BLaER1 (cell line): ENCODE data around the gene WNT3A.

Experiments used
- H3K27ac ChIP-seq: shearing (Covaris generic); formaldehyde crosslinking; 2 replicates; pipeline ENCODE4 v1.8.1; 2022
- H3K27me3 ChIP-seq: shearing (Covaris generic); formaldehyde crosslinking; 2 replicates; pipeline ENCODE4 v1.8.1; 2022
- H3K36me3 ChIP-seq: shearing (Covaris generic); formaldehyde crosslinking; 2 replicates; pipeline ENCODE4 v1.8.1; 2022
- H3K4me1 ChIP-seq: shearing (Covaris generic); formaldehyde crosslinking; 2 replicates; pipeline ENCODE4 v1.8.1; 2022
- H3K4me2 ChIP-seq: shearing (Covaris generic); formaldehyde crosslinking; 2 replicates; pipeline ENCODE4 v1.8.1; 2022
- H3K4me3 ChIP-seq: shearing (Covaris generic); formaldehyde crosslinking; 2 replicates; pipeline ENCODE4 v1.8.1; 2022
- H3K9ac ChIP-seq: shearing (Covaris generic); formaldehyde crosslinking; 2 replicates; pipeline ENCODE4 v1.8.1; 2022
- H3K9me3 ChIP-seq: shearing (Covaris generic); formaldehyde crosslinking; 2 replicates; pipeline ENCODE4 v1.8.1; 2022
- H4K20me1 ChIP-seq: shearing (Covaris generic); formaldehyde crosslinking; 2 replicates; pipeline ENCODE4 v1.8.1; 2022
- Cebpa-rat ChIP-seq: shearing (Covaris generic); IDR thresholded peaks from 2 replicates; pipeline ENCODE4 v1.8.1; 2022

Gene WNT3A

DNA sequence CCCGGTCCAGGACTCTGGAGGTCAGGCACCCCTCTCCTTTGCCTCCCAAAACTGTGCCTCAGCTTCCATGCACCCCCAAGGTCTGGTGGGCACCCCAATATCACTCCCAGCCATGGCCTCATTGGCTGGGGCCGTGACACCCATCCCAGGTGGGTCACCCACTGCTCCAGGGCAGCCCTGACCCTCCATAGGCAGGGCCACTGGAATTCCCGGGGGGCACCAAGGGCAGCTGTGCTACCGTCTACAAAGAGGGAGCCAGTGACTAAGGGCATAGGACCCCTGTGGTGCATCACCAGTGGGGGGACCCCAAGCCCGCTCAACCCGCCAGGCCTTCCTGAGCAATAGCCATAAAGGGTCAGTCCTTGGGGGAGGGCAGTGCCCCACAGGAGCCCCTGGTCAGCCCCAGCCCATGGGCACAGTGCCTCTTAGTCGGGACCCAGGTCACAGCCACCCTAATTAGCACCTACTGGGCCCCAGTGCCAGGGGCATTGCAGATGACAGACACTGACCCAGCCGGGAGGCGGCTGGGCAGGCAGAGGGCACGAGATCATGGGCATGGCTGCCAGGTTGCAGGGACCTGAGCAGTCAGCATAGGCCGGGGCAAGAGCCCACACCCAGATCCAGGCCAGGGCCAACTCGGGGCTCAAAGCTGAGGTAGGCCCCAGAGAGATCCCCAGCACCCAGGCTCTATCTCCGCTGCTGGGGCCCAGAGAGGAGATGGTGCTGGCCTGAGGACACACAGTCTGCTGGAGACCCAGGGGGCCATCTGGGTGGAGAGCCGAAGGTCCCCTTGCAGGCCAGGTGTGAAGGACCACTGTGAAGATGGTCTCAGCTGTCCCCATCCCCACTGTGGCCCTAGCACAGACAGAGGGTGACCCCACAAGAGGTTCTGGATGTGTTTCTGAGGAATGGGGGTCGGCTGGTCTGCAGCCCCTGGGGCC lies 56.7 kb downstream of the WNT3A start:
- no peak overlapping the region for H3K9ac ChIP-seq
- no peak overlapping the region for H3K4me3 ChIP-seq
- H3K4me1 ChIP-seq: no peaks in the 10 kb centered on the region
- H3K36me3 ChIP-seq: no peaks in the 10 kb centered on the region
- no peak for TF ChIP-seq Cebpa-rat
- no peak overlapping the region for H3K27ac ChIP-seq
- H4K20me1 ChIP-seq: no peaks in the 10 kb centered on the region
- no peaks in the 10 kb centered on the region for H3K9me3 ChIP-seq
- H3K27me3 ChIP-seq: peaks cover 15% of the 10 kb centered on the region; the same call in 1 of the 2 replicates
- no peak overlapping the region for H3K4me2 ChIP-seq

DNA sequence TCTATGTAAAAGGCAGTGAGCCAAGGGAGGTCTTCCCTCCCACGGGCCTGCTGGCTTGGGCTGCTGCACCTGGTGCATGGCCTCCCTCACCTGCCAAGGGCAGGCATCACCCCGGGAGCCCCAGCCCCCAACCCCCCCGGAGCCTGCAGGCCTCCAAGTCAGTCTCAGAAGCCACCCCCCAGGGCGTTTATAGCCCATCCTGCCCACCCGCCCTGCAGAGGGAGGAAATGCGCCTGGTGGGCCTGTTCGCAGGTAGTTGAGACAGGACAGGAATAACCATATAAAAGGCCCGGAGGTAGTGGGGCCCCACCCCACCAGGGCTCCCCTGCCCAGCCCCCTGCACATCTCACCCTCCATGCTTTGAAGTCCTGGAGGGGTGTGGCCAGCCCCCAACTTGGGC lies 57.5 kb downstream of the WNT3A start:
- H3K9ac ChIP-seq: no peak overlapping the region
- no peak for TF ChIP-seq Cebpa-rat
- H3K4me1 ChIP-seq: no peaks in the 10 kb centered on the region
- H3K36me3 ChIP-seq: no peaks in the 10 kb centered on the region
- H3K9me3 ChIP-seq: no peaks in the 10 kb centered on the region
- H4K20me1 ChIP-seq: no peaks in the 10 kb centered on the region
- H3K4me2 ChIP-seq: no peak overlapping the region
- no peak overlapping the region for H3K4me3 ChIP-seq
- peaks cover 15% of the 10 kb centered on the region; the same call in 1 of the 2 replicates for H3K27me3 ChIP-seq
- no peak overlapping the region for H3K27ac ChIP-seq

DNA sequence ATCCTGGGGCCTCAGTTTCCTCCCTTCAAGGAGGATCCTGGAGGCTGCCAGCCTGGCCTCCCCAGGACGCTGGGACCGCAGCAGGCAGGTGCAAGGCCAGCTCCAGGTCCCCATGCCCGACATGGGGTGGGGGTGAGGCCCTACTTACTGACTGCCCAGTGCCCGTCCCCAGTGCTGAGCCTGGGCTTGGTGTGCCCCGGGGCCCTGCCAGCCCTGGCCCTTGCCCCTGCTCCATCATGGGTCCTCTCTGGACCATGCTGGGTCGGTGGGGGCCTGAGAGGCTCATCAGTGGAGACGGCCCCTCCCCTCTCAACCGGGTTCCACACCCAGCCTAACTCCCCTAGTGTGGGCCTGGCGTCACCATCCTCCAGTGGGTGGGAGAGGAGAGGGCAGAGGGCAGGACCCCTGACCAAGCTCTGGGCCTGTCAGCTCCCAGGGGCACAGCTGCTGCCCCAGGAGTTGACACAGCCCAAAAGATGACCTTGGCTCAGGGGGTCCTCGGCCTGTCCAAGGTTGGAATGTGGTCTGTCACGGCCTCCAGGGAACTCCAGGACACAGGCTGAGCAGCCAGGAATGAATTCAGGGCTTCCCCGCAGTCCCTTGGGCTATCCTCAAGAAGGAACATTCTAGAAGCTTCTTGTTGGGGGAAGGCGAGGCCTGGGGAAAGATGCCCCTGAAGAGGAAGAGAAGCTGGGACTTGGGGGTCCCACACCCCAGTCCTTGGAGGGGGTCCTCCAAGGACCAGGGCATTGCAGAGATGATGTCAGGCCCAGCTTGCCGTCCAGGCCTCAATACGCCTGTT lies 58.1 kb downstream of the WNT3A start:
- Histone ChIP-seq H3K9ac (no peak overlapping the region), H3K36me3 (no peaks in the 10 kb centered on the region), H3K4me3 (no peak overlapping the region), H3K27me3 (peaks cover 15% of the 10 kb centered on the region; the same call in 1 of the 2 replicates), H3K4me2 (no peak overlapping the region), H3K27ac (no peak overlapping the region), H4K20me1 (no peaks in the 10 kb centered on the region), H3K9me3 (no peaks in the 10 kb centered on the region), H3K4me1 (no peaks in the 10 kb centered on the region)
- no peak for TF ChIP-seq Cebpa-rat

DNA sequence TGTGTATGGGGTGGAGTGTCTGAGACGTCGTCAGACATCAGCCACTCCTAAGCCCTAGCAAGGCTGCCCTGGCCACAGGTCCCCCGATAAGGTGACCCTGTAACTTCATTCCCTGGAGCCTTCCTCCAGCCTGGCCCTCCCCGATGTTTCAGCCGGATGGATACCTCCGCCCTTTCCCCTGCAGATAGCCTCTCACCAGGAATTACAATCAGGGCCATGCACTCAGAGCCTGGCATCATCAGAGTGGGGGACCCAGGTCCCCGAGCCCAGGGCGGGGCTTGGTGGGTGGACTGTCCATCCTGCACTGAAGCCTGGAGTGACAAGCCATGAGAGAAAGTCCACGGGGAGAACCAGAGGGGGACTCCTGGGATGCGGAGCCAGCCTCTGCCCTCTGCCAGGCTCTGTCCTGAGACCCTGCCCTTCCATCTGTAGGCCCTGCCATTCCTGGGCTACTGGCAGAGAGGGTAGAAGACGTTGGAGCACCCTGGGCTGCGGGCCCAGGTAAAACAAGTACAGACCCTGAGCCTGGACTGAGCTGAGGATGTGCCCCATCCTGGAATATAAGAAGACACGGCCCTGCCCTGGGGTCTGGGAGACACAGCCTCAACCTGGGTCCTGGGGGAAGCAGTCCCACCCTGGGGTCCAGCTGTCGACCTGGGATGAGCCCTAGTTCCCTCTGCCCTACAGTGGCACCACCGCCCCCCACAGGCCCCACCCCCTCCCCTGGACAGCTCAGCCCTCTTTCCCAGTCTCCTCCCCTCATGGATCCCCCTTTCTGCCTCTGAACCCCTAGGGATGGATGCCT lies 58.9 kb downstream of the WNT3A start:
- no peak for TF ChIP-seq Cebpa-rat
- Histone ChIP-seq H3K9me3 (no peaks in the 10 kb centered on the region), H3K36me3 (no peaks in the 10 kb centered on the region), H3K4me1 (no peaks in the 10 kb centered on the region), H3K4me2 (no peak overlapping the region), H3K27ac (no peak overlapping the region), H3K4me3 (no peak overlapping the region), H4K20me1 (no peaks in the 10 kb centered on the region), H3K27me3 (peaks cover 15% of the 10 kb centered on the region; the same call in 1 of the 2 replicates), H3K9ac (no peak overlapping the region)

DNA sequence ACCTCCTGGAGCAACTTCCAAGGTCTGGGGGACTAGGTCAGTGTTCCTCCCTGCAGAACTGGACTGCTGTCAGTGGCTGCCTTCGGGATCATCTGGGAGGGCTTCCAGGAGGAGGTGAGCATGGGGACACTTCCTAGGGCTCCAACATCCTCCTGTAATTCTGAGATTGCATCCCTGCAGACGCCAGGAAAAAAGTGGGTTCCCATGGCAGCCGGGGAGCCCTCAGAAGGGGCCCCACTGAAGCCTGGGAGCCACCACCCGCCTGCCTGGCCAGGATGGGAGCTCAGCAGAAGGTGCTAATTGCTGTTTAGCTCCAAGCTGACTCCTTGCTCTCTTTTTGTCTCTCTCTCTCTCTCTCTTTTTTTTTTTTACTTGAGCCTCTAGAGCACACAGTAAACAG lies 59.6 kb downstream of the WNT3A start:
- peaks cover 13% of the 10 kb centered on the region; the same call in 1 of the 2 replicates for H3K27me3 ChIP-seq
- H3K4me2 ChIP-seq: no peak overlapping the region
- TF ChIP-seq Cebpa-rat: no peak

DNA sequence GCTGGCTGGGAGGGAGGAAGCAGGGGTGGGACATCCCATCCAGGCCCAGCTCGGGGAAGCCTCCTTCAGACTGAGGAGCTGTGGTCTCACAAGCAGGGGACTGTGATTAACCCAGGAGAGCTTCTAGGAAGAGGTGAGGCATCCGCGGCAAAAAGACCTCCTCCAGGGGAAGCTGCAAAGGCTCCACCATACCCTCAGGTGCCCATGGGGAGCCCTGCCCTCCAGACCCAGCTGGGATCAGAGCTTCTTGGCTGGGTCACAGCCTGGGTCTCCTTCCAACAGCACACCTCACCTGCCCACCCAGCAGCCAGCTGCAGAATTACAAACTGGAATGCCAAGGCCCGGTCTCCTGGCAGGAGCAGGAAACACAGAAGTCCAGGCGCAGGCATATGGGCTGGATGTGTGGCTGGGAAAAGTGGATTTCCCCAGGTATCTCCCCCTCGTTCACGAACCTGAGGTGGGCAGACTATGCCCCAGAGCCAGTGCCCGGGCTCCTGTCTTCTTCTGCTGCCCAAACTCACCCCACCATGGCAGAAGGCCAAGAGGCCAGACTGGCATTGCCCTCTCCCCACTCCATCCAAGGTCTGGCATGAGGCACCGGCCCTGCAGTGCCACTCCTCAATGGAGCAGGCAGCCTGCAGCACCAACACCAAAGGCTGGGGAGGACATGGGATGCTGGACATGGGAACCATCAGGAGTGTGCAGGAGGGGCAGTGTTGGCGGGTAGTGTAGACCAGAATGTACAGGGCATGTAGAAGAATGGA lies 60.3 kb downstream of the WNT3A start:
- H3K27ac ChIP-seq: no peak overlapping the region
- H4K20me1 ChIP-seq: no peaks in the 10 kb centered on the region
- no peak overlapping the region for H3K9ac ChIP-seq
- no peak overlapping the region for H3K4me2 ChIP-seq
- H3K4me1 ChIP-seq: no peaks in the 10 kb centered on the region
- no peak for TF ChIP-seq Cebpa-rat
- H3K27me3 ChIP-seq: peaks cover 13% of the 10 kb centered on the region; the same call in 1 of the 2 replicates
- H3K4me3 ChIP-seq: no peak overlapping the region
- no peaks in the 10 kb centered on the region for H3K9me3 ChIP-seq
- no peaks in the 10 kb centered on the region for H3K36me3 ChIP-seq

More for the DNA sequence above, 59.6 kb downstream of the WNT3A start:
- H3K9me3 ChIP-seq: no peaks in the 10 kb centered on the region
- no peaks in the 10 kb centered on the region for H4K20me1 ChIP-seq
- no peaks in the 10 kb centered on the region for H3K4me1 ChIP-seq
- H3K27ac ChIP-seq: no peak overlapping the region
- H3K36me3 ChIP-seq: no peaks in the 10 kb centered on the region
- H3K4me3 ChIP-seq: no peak overlapping the region
- no peak overlapping the region for H3K9ac ChIP-seq

DNA sequence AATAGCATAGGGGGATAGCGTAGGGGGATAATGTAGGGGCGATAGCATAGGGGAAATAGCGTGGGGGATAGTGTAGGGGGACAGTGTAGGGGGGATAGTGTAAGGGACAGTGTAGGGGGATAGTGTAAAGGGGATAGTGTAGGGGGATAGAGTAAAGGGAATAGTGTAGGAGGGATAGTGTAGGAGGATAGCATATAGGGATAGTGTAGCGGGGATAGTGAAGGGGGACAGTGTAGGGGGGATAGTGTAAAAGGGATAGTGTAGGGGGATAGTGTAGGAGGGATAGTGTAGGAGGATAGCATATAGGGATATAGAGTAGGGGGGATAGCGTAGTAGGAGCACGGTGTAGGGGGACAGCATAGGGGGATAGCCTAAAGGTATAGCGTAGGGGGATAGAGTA lies 61.6 kb downstream of the WNT3A start:
- Histone ChIP-seq H3K9me3 (no peaks in the 10 kb centered on the region), H3K4me3 (no peak overlapping the region), H3K4me2 (no peak overlapping the region), H3K27me3 (peaks cover 13% of the 10 kb centered on the region; the same call in 1 of the 2 replicates), H3K36me3 (no peaks in the 10 kb centered on the region), H4K20me1 (peaks cover 13% of the 10 kb centered on the region), H3K27ac (no peak overlapping the region), H3K4me1 (no peaks in the 10 kb centered on the region), H3K9ac (no peak overlapping the region)
- no peak for TF ChIP-seq Cebpa-rat

DNA sequence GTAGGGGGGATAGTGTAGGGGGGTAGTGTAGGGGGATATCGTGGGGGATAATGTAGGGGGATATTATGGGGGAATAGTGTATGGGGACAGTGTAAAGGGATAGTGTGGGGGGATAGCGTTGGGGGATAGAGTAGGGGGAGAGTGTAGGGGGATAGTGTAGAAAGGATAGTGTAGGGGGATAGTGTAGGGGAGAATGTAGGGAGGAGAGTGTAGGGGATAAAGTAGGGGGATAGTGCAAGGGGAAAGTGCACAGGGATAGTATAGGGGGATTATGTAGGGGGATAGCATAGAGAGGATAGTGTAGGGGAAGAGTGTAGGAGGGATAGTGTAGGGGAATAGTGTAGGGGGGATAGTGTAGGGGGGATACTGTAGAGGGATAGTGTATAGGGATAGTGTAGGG lies 63.4 kb downstream of the WNT3A start:
- Histone ChIP-seq H3K9me3 (no peaks in the 10 kb centered on the region), H4K20me1 (peaks cover 31% of the 10 kb centered on the region), H3K27me3 (peaks cover 13% of the 10 kb centered on the region; the same call in 1 of the 2 replicates), H3K9ac (no peak overlapping the region), H3K4me1 (no peaks in the 10 kb centered on the region), H3K4me3 (no peak overlapping the region), H3K4me2 (no peak overlapping the region), H3K27ac (no peak overlapping the region), H3K36me3 (no peaks in the 10 kb centered on the region)
- TF ChIP-seq Cebpa-rat: no peak

DNA sequence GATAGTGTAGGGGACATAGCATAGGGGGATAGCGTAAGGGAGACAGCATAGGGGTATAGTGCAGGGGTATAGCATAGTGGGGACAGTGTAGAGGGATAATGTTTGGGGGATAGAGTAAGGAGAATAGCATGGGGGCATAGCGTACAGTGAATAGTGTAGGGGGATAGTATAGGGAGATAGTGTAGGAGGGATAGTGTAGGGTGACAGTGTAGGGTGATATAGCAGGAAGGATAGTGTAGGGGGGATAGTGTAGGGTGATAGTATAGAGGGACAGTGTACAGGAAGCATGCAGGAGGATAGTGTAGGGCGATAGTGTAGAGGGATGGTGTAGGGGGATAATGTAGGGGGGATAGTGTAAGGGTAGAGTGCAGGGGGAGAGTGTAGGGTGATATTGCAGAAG lies 64.1 kb downstream of the WNT3A start:
- H3K27ac ChIP-seq: no peak overlapping the region
- no peak for TF ChIP-seq Cebpa-rat
- no peaks in the 10 kb centered on the region for H3K9me3 ChIP-seq
- peaks cover 38% of the 10 kb centered on the region for H4K20me1 ChIP-seq
- H3K4me2 ChIP-seq: no peak overlapping the region
- H3K4me1 ChIP-seq: no peaks in the 10 kb centered on the region
- peaks cover 13% of the 10 kb centered on the region; the same call in 1 of the 2 replicates for H3K27me3 ChIP-seq
- H3K36me3 ChIP-seq: no peaks in the 10 kb centered on the region
- H3K9ac ChIP-seq: no peak overlapping the region
- no peak overlapping the region for H3K4me3 ChIP-seq
